Prostate gland (tissue), 2 donors: ENCODE results near the gene MMP15. TPM values are rescaled to one million over a fixed set of nuclear protein-coding genes. Genes with fewer than 3 reads are reported as not detected.

Experiments used
- DNase-seq: peaks from one replicate; pipeline ENCODE4 v3.0.0-alpha.2; 2019; ENCODE audit warnings: low spot score
- H3K27ac ChIP-seq, 2 donors: fragments of 200-600 bp; sonication (generic); 2 replicates each; pipeline ENCODE4 v1.5.1; 2017 to 2019
- H3K27me3 ChIP-seq: fragments of 200-600 bp; sonication (generic); replicated peaks from 2 replicates; pipeline ENCODE4 v1.5.1; 2019; ENCODE audit not compliant: insufficient read depth
- H3K36me3 ChIP-seq, 2 donors: fragments of 200-600 bp; sonication (generic); 1 replicate in 1 of 2; 2 replicates in 1 of 2; pipeline versions ENCODE4 v1.5.1 to v1.8.1; 2017 to 2019
- H3K4me1 ChIP-seq: fragments of 200-600 bp; sonication (generic); replicated peaks from 2 replicates; pipeline ENCODE4 v1.5.1; 2019
- H3K4me3 ChIP-seq, 2 donors: fragments of 200-600 bp; sonication (generic); 2 replicates each; pipeline ENCODE4 v1.5.1; 2017 to 2019
- H3K9me3 ChIP-seq: fragments of 200-600 bp; sonication (generic); 2 replicates; pipeline ENCODE4 v1.5.1; 2017
- CTCF ChIP-seq, 4 experiments: fragments of 200-600 bp in 2 of 4; fragments of 450-650 bp in 2 of 4; sonication (generic) in 2 of 4; IDR thresholded peaks; 1 replicate in 3 of 4; 2 replicates in 1 of 4; pipeline ENCODE4 v1.5.1; 2016 to 2019; ENCODE audit warnings: antibody characterized with exemption in 4 of 4, mild to moderate bottlenecking in 2 of 4, moderate library complexity in 2 of 4
- POLR2A ChIP-seq: fragments of 450-650 bp; IDR thresholded peaks from one replicate; pipeline ENCODE4 v1.6.1; 2016; ENCODE audit warnings: antibody characterized with exemption, mild to moderate bottlenecking
- POLR2AphosphoS5 ChIP-seq: sonication (generic); formaldehyde crosslinking; IDR thresholded peaks from one replicate; pipeline ENCODE4 v1.6.1; 2017; ENCODE audit warnings: antibody characterized with exemption
- WGBS: methylation state at CpG from one replicate; pipeline ENCODE4 v1.1.5; 2018; 5-methylcytosine and 5-hydroxymethylcytosine counted together
- intact Hi-C: fragments of 100-400 bp; cut with DNase I; formaldehyde crosslinking; loops from one replicate; pipeline ENCODE4 v1.14.2; 2022
- total RNA-seq, 2 donors: library from RNA; depleted of rRNA; stranded (reverse); fragments of >200 nt; gene quantifications; one replicate each; pipeline ENCODE4 v1.1.0, GENCODE V29; 2016

MMP15 gene
- total RNA-seq, 2 donors from 2014 or later = 8.0 to 232 TPM

- WGBS = 78% methylated on average over 7 of the region's 7 CpGs
- Histone ChIP-seq H3K9me3 (no peaks in the 10 kb centered on the region), H3K4me3 (no peak overlapping the region), H3K36me3 (no peaks in the 10 kb centered on the region), H3K27me3 (no peaks in the 10 kb centered on the region), H3K27ac (no peak overlapping the region), H3K4me1 (peaks cover 29% of the 10 kb centered on the region)
- intact Hi-C loops = no loop called here
- no peak for DNase-seq
- TF ChIP-seq POLR2AphosphoS5 (no peak), POLR2A (no peak), CTCF (IDR thresholded peaks at IDR 0.05) (no peak)
Observed at GRCh38 chr16:58018803-58019202, 6.8 kb upstream of the MMP15 start.

GRCh38 chr16:58019866-58020538 is 5.6 kb upstream of the MMP15 start:
- H3K27ac ChIP-seq = no peak overlapping the region
- no peaks in the 10 kb centered on the region for H3K36me3 ChIP-seq
- intact Hi-C loops = loop anchor here (5.0 to 10.0 kb wide), 3 partner anchors 107 to 475 kb away; partner anchors contain the start of genes CFAP20 and CSNK2A2
- TF ChIP-seq POLR2A = no peak
- TF ChIP-seq CTCF (IDR thresholded peaks at IDR 0.05) = no peak
- no peak for TF ChIP-seq POLR2AphosphoS5
- no peaks in the 10 kb centered on the region for H3K9me3 ChIP-seq
- no peak overlapping the region for H3K4me3 ChIP-seq
- peaks cover 29% of the 10 kb centered on the region for H3K4me1 ChIP-seq
- 77% methylated on average over 8 of the region's 8 CpGs for WGBS
- DNase-seq = no peak
- no peaks in the 10 kb centered on the region for H3K27me3 ChIP-seq

- Histone ChIP-seq H3K27me3 (no peaks in the 10 kb centered on the region), H3K9me3 (no peaks in the 10 kb centered on the region), H3K27ac (peak overlapping the region in 1 of 2 donors; percentile 63), H3K4me3 (no peak overlapping the region), H3K4me1 (peaks cover 29% of the 10 kb centered on the region), H3K36me3 (no peaks in the 10 kb centered on the region)
- TF ChIP-seq POLR2AphosphoS5 (no peak), POLR2A (no peak), CTCF (IDR thresholded peaks at IDR 0.05) (peak in 3 of 4 experiments; percentile 64 to 76 (median 70))
- 44% methylated on average over 8 of the region's 8 CpGs for WGBS
- intact Hi-C loops = loop anchor here (5.0 to 10.0 kb wide), 3 partner anchors 106 to 474 kb away; partner anchors contain the start of genes CFAP20 and CSNK2A2
- DNase-seq = peak; percentile 62
Observed at GRCh38 chr16:58020628-58021521, 4.7 kb upstream of the MMP15 start.

GRCh38 chr16:58021661-58022551 is 3.6 kb upstream of the MMP15 start:
- DNase-seq = no peak
- 54% methylated on average over 8 of the region's 8 CpGs for WGBS
- Histone ChIP-seq H3K4me1 (peaks cover 34% of the 10 kb centered on the region), H3K27me3 (no peaks in the 10 kb centered on the region), H3K9me3 (no peaks in the 10 kb centered on the region), H3K27ac (peak overlapping the region in 1 of 2 donors; percentile 63), H3K36me3 (no peaks in the 10 kb centered on the region), H3K4me3 (no peak overlapping the region)
- TF ChIP-seq POLR2AphosphoS5 (no peak), POLR2A (no peak), CTCF (IDR thresholded peaks at IDR 0.05) (no peak)
- intact Hi-C loops = loop anchor here (5.0 to 10.0 kb wide), 3 partner anchors 105 to 473 kb away; partner anchors contain the start of genes CFAP20 and CSNK2A2
